CD14-positive monocyte (primary cell): ENCODE data around the gene CHRM4. TPM values are rescaled to one million over a fixed set of nuclear protein-coding genes. Genes with fewer than 3 reads are reported as not detected.
A peak's percentile ranks its signal among the peaks of the same experiment; 100 is the strongest.

Experiments used
- DNase-seq, 3 donors: peaks; one replicate each; pipeline ENCODE4 v3.0.0-alpha.2; 2011 to 2022
- H2AFZ ChIP-seq: 2 replicates; pipeline ENCODE4 v1.6.0; 2012; ENCODE audit warnings: mild to moderate bottlenecking, low read depth, low read length, inconsistent platforms; ENCODE audit not compliant: insufficient read depth, poor library complexity, severe bottlenecking
- H3K27ac ChIP-seq, 2 donors: 1 replicate in 1 of 2; 2 replicates in 1 of 2; pipeline ENCODE4 v1.5.1; 2012 to 2013; ENCODE audit warnings: low read length in 2 of 2, control low read depth in 1 of 2, inconsistent platforms in 1 of 2, low read depth in 1 of 2, mild to moderate bottlenecking in 1 of 2
- H3K27me3 ChIP-seq, 2 donors: one replicate each; pipeline versions ENCODE4 v1.6.0 to v1.6.1; 2011 to 2013; ENCODE audit warnings: low read length in 2 of 2; ENCODE audit not compliant: control insufficient read depth in 2 of 2, insufficient read depth in 2 of 2
- H3K36me3 ChIP-seq, 2 donors: replicated peaks in 1 of 2; 1 replicate in 1 of 2; 2 replicates in 1 of 2; pipeline versions ENCODE4 v1.5.1 to v1.6.1; 2012 to 2013; ENCODE audit warnings: low read length in 2 of 2, control low read depth in 1 of 2, inconsistent platforms in 1 of 2, mild to moderate bottlenecking in 1 of 2; ENCODE audit not compliant: insufficient read depth in 2 of 2, control insufficient read depth in 1 of 2
- H3K4me1 ChIP-seq, 2 donors: 1 replicate in 1 of 2; 2 replicates in 1 of 2; pipeline versions ENCODE4 v1.5.1 to v1.6.1; 2012 to 2013; ENCODE audit warnings: low read length in 2 of 2, control low read depth in 1 of 2, inconsistent platforms in 1 of 2, mild to moderate bottlenecking in 1 of 2, moderate library complexity in 1 of 2; ENCODE audit not compliant: insufficient read depth in 2 of 2, control insufficient read depth in 1 of 2
- H3K4me2 ChIP-seq: replicated peaks from 2 replicates; pipeline ENCODE3; 2012; ENCODE audit warnings: low read length, moderate library complexity, mild to moderate bottlenecking; ENCODE audit not compliant: poor library complexity, severe bottlenecking; ENCODE audit errors: extremely low read depth
- H3K4me3 ChIP-seq, 3 experiments: fragments of 200-600 bp in 1 of 3; sonication (generic) in 1 of 3; replicated peaks in 1 of 3; 1 replicate in 2 of 3; 2 replicates in 1 of 3; pipeline ENCODE4 v1.5.1; 2011 to 2013; ENCODE audit warnings: low read length in 3 of 3, mild to moderate bottlenecking in 3 of 3, control low read depth in 2 of 3, low read depth in 2 of 3, inconsistent platforms in 1 of 3, moderate library complexity in 1 of 3
- H3K79me2 ChIP-seq: 2 replicates; pipeline ENCODE4 v1.6.0; 2012; ENCODE audit warnings: mild to moderate bottlenecking, control low read depth, inconsistent platforms, low read length, moderate library complexity; ENCODE audit not compliant: insufficient read depth
- H3K9ac ChIP-seq: 2 replicates; pipeline ENCODE4 v1.6.0; 2017; ENCODE audit warnings: low read length, mild to moderate bottlenecking; ENCODE audit not compliant: insufficient read depth, poor library complexity, severe bottlenecking
- H3K9me3 ChIP-seq, 2 donors: replicated peaks in 1 of 2; 1 replicate in 1 of 2; 2 replicates in 1 of 2; pipeline versions ENCODE4 v1.5.1 to v1.6.1; 2012 to 2013; ENCODE audit warnings: low read length in 2 of 2, control low read depth in 1 of 2; ENCODE audit not compliant: control insufficient read depth in 1 of 2, insufficient read depth in 1 of 2
- H4K20me1 ChIP-seq: 2 replicates; pipeline ENCODE4 v1.6.0; 2012; ENCODE audit warnings: mild to moderate bottlenecking, low read length, control low read depth, moderate library complexity; ENCODE audit not compliant: insufficient read depth
- H3K27ac Mint-ChIP-seq, 7 donors: one replicate each; pipeline ENCODE4 v1.8.0; 2020; ENCODE audit warnings: mild to moderate bottlenecking in 7 of 7, mixed read lengths in 7 of 7, moderate library complexity in 6 of 7, inconsistent platforms in 2 of 7
- H3K27me3 Mint-ChIP-seq, 3 donors: one replicate each; pipeline ENCODE4 v1.8.0; 2021 to 2022; ENCODE audit warnings: low read depth in 3 of 3, mild to moderate bottlenecking in 3 of 3, mixed read lengths in 3 of 3, moderate library complexity in 3 of 3, inconsistent platforms in 1 of 3
- H3K36me3 Mint-ChIP-seq, 2 donors: one replicate each; pipeline ENCODE4 v1.8.0; 2020; ENCODE audit warnings: mixed read lengths in 2 of 2, inconsistent platforms in 1 of 2, mild to moderate bottlenecking in 1 of 2
- H3K4me1 Mint-ChIP-seq: one replicate; pipeline ENCODE4 v1.8.0; 2020; ENCODE audit warnings: mild to moderate bottlenecking, mixed read lengths
- H3K4me3 Mint-ChIP-seq, 2 donors: one replicate each; pipeline ENCODE4 v1.8.0; 2020; ENCODE audit warnings: mild to moderate bottlenecking in 2 of 2, mixed read lengths in 2 of 2, moderate library complexity in 1 of 2
- H3K9me3 Mint-ChIP-seq, 7 donors: one replicate each; pipeline ENCODE4 v1.8.0; 2020 to 2022; ENCODE audit warnings: mixed read lengths in 7 of 7, mild to moderate bottlenecking in 6 of 7, moderate library complexity in 6 of 7, inconsistent platforms in 2 of 7
- WGBS: methylation state at CpG from one replicate; pipeline ENCODE4 v1.1.5; 2013; ENCODE audit warnings: missing lambda C conversion rate; ENCODE audit not compliant: insufficient coverage; 5-methylcytosine and 5-hydroxymethylcytosine counted together
- intact Hi-C, 2 donors: fragments of 100-400 bp; cut with micrococcal nuclease; formaldehyde crosslinking; loops; one replicate each; pipeline versions ENCODE4 v1.15.0 to v1.15.1; 2023
- polyA plus RNA-seq, 3 donors: library from polyadenylated mRNA; depleted of rRNA in 1 of 3; unstranded in 2 of 3; stranded (reverse) in 1 of 3; fragments of 300-500 nt in 2 of 3; fragments of >200 nt in 1 of 3; fragmentation: Illumina TruSeq in 2 of 3; gene quantifications; 1 replicate in 2 of 3; 2 replicates in 1 of 3; pipeline ENCODE4 v1.2.3, GENCODE V29; 2012 to 2021
- TF ChIP-seq, protein P1 (sequence below): fragments of 200-600 bp; IDR thresholded peaks from one replicate; pipeline ENCODE4 v1.8.0; 2022; ENCODE audit warnings: antibody characterized with exemption, mild to moderate bottlenecking

Gene CHRM4
- polyA plus RNA-seq, 3 donors: 0.15 to 0.57 TPM; not detected in 1

DNA sequence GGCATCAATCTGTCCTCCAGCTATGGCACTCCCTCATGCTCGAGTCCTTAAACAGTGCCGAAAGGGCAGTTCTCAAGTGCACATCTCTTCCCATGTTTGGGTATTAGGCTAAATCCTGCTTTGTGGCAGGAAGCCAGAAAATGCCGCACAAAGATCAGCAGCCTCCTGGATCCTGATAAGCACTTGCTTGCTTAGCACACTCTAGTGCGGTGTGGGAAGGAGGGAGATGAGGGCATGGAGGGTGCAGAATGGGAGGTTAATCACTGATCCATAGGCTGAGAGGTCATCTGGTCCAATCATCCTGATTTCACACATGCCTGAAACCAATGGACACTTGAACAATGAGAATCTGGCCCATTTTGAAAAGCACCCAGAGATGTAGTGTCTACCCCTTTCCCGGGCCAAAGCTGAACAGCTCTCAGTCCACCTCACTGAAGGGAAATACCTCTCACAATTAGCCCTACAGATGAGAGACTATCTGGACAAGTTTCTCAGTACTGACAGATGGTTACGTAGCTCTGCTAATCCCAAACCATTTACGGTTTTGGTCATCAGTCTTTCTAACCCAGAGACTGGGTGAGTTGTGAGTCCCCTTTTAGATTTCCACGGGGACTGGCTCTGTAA, 29.8 kb upstream of the CHRM4 start:
- no peaks in the 10 kb centered on the region for H3K4me1 Mint-ChIP-seq
- no peaks in the 10 kb centered on the region for H3K9me3 Mint-ChIP-seq
- no peaks in the 10 kb centered on the region for H3K27me3 Mint-ChIP-seq
- WGBS: 98% methylated on average over 6 of the region's 8 CpGs
- H3K36me3 ChIP-seq: peaks cover 18 to 68% of the 10 kb centered on the region in 2 donors
- H3K9me3 ChIP-seq: no peaks in the 10 kb centered on the region
- no peaks in the 10 kb centered on the region for H4K20me1 ChIP-seq
- no peak overlapping the region for H3K4me2 ChIP-seq
- H3K27ac ChIP-seq: no peak overlapping the region
- intact Hi-C loops: no loop called here
- no peak overlapping the region for H3K9ac ChIP-seq
- no peak overlapping the region for H3K4me3 ChIP-seq
- no peaks in the 10 kb centered on the region for H3K27me3 ChIP-seq
- no peaks in the 10 kb centered on the region for H3K4me1 ChIP-seq
- H3K36me3 Mint-ChIP-seq: peaks cover 59 to 64% of the 10 kb centered on the region in 2 donors
- TF ChIP-seq, protein P1, sequence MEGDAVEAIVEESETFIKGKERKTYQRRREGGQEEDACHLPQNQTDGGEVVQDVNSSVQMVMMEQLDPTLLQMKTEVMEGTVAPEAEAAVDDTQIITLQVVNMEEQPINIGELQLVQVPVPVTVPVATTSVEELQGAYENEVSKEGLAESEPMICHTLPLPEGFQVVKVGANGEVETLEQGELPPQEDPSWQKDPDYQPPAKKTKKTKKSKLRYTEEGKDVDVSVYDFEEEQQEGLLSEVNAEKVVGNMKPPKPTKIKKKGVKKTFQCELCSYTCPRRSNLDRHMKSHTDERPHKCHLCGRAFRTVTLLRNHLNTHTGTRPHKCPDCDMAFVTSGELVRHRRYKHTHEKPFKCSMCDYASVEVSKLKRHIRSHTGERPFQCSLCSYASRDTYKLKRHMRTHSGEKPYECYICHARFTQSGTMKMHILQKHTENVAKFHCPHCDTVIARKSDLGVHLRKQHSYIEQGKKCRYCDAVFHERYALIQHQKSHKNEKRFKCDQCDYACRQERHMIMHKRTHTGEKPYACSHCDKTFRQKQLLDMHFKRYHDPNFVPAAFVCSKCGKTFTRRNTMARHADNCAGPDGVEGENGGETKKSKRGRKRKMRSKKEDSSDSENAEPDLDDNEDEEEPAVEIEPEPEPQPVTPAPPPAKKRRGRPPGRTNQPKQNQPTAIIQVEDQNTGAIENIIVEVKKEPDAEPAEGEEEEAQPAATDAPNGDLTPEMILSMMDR: no peak
- H3K4me3 Mint-ChIP-seq: no peak overlapping the region
- no peak overlapping the region for H2AFZ ChIP-seq
- H3K79me2 ChIP-seq: no peaks in the 10 kb centered on the region
- H3K27ac Mint-ChIP-seq: no peak overlapping the region
- no peak for DNase-seq

DNA sequence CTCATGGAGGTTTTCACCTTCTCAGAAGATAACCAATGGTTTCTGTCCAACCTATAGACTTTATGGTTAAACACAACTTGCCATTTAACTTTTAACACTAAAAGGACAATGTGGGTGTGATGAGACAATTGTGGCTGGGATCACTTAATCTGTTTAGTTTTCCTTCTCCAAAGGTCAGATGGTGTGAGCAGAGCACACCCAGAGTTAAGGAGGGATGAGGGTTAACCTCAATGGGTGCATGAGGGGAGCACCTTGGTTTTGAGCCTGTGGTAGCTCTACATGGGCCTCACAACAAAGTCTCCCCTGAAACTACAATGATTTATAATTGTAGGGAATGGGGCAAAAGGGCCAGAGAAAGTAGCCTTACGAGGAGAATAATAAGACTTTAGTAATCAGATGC, 28.9 kb upstream of the CHRM4 start:
- Mint-ChIP-seq H3K4me3 (no peak overlapping the region), H3K9me3 (no peaks in the 10 kb centered on the region), H3K27me3 (no peaks in the 10 kb centered on the region), H3K27ac (peak overlapping the region in 2 of 7 donors; percentile 26 to 35), H3K4me1 (no peaks in the 10 kb centered on the region), H3K36me3 (peaks cover 61 to 66% of the 10 kb centered on the region in 2 donors)
- Histone ChIP-seq H3K9me3 (no peaks in the 10 kb centered on the region), H3K27ac (no peak overlapping the region), H3K4me1 (no peaks in the 10 kb centered on the region), H3K9ac (no peak overlapping the region), H4K20me1 (no peaks in the 10 kb centered on the region), H3K4me3 (no peak overlapping the region), H3K27me3 (no peaks in the 10 kb centered on the region), H2AFZ (no peak overlapping the region), H3K36me3 (peaks cover 25 to 71% of the 10 kb centered on the region in 2 donors), H3K79me2 (no peaks in the 10 kb centered on the region), H3K4me2 (no peak overlapping the region)
- WGBS: no CpG with 5 or more reads among the region's 1 CpG
- TF ChIP-seq, protein P1: no peak
- no peak for DNase-seq
- intact Hi-C loops: no loop called here
